Coronary artery (tissue), 2 donors: Measurements from ENCODE around the gene DIPK1C.

Experiments
- DNase-seq: peaks from one replicate; pipeline ENCODE4 v3.0.0-alpha.2; 2017; ENCODE audit warnings: low spot score
- H3K27ac ChIP-seq, 2 donors: fragments of 200-600 bp; sonication (generic); one replicate each; pipeline ENCODE4 v1.5.1; 2016 to 2019
- H3K4me3 ChIP-seq: fragments of 200-600 bp; sonication (generic); 2 replicates; pipeline ENCODE4 v1.5.1; 2016; ENCODE audit warnings: mild to moderate bottlenecking, moderate library complexity
- CTCF ChIP-seq: fragments of 200-600 bp; sonication (generic); IDR thresholded peaks from one replicate; pipeline ENCODE4 v1.5.1; 2019; ENCODE audit warnings: antibody characterized with exemption

Gene DIPK1C

GRCh38 chr18:74473976-74474640 lies 17.0 kb upstream of the DIPK1C start:
- H3K27ac ChIP-seq = no peak overlapping the region
- TF ChIP-seq CTCF = no peak
- no peak for DNase-seq
- H3K4me3 ChIP-seq = no peak overlapping the region

GRCh38 chr18:74472312-74472711 lies 15.2 kb upstream of the DIPK1C start:
- TF ChIP-seq CTCF = no peak
- Histone ChIP-seq H3K4me3 (no peak overlapping the region), H3K27ac (no peak overlapping the region)
- no peak for DNase-seq

GRCh38 chr18:74468547-74469061 lies 11.5 kb upstream of the DIPK1C start:
- H3K4me3 ChIP-seq = no peak overlapping the region
- no peak for DNase-seq
- no peak for TF ChIP-seq CTCF
- H3K27ac ChIP-seq = no peak overlapping the region

- DNase-seq = no peak
- H3K4me3 ChIP-seq = no peak overlapping the region
- no peak overlapping the region for H3K27ac ChIP-seq
- TF ChIP-seq CTCF = no peak
Observed at GRCh38 chr18:74465775-74466174, 8.7 kb upstream of the DIPK1C start.

GRCh38 chr18:74463983-74464382 lies 6.9 kb upstream of the DIPK1C start:
- TF ChIP-seq CTCF = no peak
- H3K4me3 ChIP-seq = no peak overlapping the region
- DNase-seq = no peak
- H3K27ac ChIP-seq = no peak overlapping the region

GRCh38 chr18:74463254-74463653 lies 6.1 kb upstream of the DIPK1C start:
- no peak overlapping the region for H3K27ac ChIP-seq
- no peak for TF ChIP-seq CTCF
- DNase-seq = no peak

GRCh38 chr18:74460825-74461224 lies 3.7 kb upstream of the DIPK1C start:
- Histone ChIP-seq H3K4me3 (no peak overlapping the region), H3K27ac (no peak overlapping the region)
- no peak for TF ChIP-seq CTCF
- DNase-seq = no peak

More at GRCh38 chr18:74463254-74463653, 6.1 kb upstream of the DIPK1C start:
- H3K4me3 ChIP-seq = no peak overlapping the region
